Measurements from ENCODE around the gene TGFBR3L.

TGFBR3L gene

DNA sequence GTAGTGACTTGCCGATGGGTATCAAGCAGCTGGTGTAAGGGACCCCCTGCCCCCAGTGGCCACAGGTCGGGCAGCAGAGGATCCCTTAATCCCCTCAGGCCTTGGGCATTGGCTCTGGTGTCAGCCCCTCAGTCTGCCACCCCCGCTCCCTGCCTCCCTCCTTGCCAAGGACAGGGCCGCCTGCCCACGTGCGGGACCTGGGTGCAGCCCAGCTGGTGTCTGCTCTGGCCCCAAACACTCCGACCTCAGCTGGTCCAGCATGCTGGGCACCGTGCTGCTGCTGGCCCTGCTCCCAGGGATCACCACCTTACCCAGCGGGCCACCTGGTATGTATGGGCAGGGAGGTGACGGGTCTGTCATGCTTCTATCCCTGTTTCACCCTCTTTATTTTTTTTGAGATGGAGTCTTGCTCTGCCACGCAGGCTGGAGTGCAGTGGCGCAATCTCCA is at the start of gene TGFBR3L:
Gene TGFBR3L (plus strand): TSS at position 233 of the 448 bp plus-strand sequence.
- DNase-seq (ENCODE audit: low spot score): no peak

DNA sequence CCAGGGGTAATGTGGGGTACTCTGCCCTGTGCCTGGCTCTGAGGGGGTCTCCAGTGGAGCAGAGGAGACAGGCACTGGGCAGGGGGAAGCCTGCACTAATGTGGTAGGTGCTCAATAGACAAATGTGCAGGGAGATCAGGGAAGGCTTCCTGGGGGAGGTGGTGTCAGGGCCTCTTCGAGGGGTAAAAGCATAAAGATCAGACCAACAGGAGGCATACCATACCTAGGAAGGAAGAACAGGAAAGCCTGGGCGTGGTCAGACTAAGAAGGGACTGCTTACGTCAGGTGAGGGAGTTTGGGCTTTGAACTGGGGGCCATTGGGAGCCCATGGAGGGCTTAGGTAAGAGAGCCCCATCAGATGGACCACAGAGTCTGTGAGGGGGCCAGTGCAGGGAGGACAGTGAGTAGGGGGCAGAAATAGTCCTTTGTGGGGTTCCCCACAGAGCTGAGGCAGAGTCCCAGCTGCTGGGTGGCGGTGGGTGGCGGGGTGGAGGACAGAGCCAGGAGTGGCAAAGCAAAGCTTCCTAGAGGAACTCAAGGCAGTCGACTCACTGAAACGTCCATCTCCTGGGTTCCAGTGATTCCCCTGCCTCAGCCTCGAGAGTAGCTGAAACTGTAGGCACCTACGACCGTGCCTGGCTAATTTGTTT is 49.2 kb upstream of the TGFBR3L start:
- no peak for DNase-seq (ENCODE audit: low spot score)

DNA sequence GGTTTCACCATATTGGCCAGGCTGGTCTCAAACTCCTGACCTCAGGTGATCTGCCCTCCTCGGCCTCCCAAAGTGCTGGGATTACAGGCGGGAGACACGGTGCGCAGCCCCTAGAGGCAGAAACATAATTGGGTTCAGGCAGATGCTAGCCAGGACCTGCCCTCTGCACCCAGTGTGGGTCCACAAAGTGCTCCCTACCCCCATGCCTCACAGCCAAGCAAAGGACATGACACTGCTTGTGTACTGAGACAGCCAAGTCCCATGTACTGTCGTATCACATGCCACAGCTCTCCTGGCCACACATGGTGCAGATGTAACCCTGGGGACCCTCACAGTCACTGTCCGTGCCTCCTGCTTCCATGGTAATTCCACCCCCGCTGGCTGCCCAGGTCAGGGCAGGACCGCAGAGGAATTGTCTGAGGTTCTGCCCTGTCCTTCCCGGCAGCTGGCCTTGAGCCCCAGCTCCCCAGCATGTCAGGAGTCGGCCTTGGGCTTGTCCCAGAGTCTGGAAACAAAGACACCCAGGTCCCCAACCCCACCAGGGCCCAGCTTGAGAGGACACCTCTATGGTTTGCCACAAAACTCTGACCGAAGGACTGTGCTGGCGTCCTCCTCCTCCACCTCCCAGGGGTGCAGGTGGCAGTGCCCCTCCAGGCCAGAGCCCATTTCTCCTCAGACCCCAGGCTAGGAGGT is 48.1 kb upstream of the TGFBR3L start:
- DNase-seq (ENCODE audit: low spot score): no peak

DNA sequence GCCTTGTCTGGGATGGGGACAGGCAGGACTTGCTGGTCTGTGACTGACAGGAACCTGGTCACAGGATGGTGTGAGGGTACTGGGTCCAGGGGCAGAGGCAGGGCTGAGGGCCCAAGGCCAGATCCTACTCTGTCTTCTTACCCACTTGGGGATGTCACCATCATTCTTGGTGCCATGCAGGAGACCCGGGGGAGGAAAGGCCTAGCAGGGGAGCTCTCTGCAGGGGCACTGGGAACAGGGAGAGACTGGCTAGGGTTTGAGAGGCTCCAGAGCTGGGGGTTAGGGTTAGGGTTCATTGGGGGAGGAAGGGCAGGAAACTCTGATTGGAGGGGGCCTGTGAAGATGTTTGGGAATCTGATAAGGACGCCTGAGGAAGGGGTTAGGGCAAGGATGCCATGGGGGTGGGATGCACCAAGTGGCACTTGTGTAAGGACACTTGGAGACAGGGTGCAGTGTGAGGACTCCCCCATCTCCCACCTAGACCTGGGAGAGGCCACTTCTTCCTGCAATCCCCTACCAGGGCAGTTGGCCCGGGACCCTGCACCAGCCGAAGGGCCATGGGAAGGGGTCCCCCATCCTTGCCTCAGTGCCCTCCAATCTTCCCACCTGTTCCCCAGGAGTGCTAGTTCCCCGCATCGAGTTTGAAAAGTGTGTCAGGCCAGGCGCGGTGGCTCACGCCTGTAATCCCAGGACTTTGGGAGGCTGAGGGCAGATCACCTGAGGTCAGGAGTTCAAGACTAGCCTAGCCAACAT is 47.4 kb upstream of the TGFBR3L start:
- DNase-seq (ENCODE audit: low spot score): no peak

DNA sequence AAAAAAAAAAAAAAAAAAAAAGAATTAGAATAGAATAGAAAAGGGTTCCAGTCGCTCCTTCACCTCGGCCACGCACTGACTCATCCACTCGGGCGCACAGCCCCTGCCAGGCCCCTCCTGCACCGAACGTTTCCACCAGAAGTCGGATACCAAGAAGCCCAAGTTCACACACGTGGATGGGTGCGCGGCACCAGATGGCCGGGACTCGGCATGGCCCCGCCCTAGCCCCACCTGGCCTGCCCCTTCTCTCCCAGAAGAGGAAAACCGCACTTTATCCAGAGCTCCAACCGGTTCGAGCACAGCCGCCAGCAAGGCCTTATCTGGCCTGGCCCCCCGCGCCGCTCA is 46.3 kb upstream of the TGFBR3L start:
- DNase-seq (ENCODE audit: low spot score): no peak

DNA sequence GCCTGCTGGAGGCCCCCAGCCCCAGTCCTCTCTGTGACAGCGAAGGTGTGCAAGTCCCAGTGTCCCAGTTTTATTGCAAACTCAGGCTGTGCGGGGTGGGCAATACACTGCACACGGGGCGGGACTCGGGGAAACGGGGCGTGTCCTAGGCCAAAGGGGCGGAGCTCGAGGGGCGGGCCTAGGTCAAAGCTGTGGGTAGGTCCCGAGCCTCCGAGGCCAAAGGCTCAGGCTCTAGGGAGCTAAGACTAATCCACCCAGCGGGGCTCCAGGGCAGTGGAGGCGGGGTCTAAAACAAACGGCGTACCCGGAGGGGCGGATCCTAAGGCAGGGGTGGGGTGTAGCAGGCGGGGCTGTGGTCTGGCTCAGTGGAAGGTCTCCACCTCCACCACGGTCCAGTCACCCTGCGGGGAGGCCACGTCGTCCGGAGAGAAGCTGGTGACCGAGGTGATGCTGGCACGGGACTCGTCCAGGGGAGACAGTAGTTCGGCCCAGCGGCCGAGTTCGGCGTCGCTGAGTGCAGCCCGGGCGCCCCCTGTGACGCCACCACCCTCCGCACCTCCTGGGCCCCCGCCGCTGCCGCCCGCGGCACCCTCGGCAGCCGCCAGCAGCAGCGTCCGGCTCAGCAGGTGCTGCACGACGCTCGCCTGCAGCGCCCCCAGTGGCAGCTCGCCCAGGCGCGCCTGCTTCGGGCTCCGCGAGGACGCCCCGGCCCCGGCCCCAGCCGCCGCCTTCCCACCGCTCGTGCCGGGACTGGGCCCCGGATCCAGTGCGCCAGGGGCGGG is 45.8 kb upstream of the TGFBR3L start:
- DNase-seq (ENCODE audit: low spot score): peak; percentile 82

DNA sequence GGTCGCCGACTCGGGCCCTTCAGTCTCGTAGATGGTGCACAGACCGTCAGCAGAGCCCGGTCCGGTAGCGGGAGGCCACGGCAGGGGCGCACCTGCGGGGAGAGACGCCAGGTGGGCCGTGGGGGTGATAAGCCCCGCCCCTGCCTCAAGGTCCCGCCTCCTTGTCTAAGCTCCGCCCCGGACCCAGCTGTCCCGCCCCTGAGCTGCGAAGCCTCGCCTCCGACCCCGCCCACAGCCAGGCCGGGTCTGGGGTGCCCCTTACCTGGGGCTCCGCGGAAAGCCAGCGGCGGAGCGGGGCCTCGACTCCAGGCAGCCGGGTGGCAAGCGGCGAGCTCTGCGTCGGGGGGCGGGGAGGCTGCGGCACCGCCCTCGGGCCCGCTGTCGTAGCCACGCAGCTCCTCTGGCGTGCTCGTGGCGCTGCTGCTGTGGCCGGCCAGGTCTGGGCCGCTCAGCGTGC is 45.1 kb upstream of the TGFBR3L start:
- peak; percentile 62 for DNase-seq (ENCODE audit: low spot score)

DNA sequence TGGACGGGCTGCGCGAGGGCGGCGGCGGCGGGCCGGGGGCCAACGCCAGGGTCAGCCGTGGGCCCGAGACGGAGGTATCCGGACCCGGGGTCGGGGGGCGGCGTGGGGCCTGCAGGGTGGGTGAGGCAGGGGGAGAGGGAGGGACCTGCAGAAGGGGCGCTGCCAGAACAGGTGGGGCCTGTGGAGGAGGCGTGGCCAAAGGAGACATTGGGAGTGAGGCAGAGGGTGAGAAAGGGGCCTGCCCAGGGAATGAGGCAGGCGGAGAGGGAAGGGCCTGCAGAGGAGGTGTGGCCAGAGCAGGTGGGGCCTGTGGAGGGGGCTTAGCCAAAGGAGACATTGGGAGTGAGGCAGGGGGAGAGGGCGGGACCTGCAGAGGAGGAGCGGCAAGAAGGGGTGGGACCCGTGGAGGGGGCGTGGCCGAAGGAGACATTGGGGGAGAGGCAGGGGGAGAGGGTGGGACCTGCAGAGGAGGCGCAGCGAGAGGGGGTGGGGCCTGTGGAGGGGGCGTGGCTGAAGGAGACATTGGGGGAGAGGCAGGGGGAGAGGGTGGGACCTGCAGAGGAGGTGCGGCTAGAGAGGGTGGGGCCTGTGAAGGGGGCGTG is 44.6 kb upstream of the TGFBR3L start:
- peak; percentile 38 for DNase-seq (ENCODE audit: low spot score)

DNA sequence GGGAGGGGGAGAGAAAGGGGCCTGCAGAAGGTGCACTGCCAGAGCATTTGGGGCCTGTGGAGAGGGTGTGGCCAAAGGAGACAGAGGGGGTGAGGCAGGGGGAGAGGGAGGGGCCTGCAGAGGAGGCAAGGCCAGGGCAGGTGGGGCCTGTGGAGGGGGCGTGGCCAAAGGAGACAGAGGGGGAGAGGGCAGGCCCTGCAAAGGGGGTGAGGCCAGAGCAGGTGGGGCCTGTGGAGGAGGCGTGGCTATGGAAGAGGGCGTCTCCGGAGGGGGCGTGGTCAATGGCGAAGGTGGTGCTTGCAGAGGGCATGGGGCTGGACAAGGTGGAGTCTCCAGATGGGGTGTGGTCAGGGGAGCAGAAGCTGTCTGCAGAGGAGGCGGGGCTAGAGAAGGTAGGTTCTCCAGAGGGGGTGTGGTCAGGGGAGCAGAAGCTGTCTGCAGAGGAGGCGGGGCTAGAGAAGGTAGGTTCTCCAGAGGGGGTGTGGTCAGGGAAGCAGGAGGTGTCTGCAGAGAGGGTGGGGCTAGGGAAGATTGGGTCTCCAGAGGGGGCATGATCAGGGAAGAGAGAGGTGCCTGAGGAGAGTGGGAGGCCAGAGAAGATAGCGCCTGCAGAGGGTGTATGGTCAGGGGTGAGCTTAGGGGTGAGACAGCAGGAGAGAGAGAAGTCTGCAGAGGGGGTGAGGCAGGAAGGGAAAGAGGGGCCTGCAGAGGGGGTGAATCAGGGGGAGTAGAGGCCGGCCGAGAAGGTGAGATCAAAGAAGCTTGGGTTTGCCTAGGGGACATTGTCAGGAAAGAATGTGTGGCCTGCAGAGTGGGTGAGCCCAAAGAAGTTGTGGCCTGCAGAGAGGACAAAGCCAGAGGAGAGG is 43.8 kb upstream of the TGFBR3L start:
- peak; percentile 60 for DNase-seq (ENCODE audit: low spot score)

DNA sequence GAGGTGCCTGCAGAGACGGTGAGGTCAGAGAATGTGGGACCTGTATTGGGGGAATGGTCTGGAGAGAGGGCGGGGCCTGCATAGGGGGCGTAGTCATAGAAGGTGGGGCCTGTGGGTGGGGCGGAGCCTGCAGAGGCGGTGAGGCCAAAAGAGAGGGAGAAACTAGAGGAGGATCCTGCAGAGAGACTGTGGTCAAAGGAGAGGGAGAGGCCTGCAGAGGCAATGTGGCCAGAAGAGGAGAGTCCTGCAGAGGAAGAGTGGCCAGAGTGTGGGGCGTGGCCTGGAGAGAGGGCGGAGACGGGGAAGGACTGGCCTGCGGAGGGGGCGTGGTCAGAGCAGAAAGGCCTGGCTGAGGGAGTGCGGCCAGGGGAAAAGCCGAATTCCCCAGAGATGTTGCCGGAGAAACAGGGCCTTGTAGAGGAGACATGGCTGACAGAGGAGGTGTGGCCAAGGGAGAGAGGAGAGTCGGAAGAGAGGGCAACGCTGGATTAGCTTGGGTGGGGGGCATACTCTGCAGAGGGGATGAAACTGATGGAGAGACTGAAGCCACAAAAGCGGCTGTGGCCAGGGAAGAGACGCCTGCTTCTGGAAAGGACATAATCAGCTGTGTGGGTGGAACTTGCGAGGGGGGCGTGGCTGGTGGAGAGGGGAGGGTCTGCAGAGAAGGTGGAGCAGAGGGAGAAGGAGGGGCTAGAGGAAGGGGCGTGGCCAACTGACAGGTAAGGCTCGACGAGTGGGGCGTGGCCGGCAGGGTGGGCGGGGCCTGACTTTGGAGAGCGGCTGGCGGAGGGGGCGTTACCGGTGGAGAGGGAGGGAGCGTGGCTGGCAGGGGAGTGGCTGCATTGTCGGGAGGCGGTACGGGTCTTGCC is 43.0 kb upstream of the TGFBR3L start:
- peak; percentile 80 for DNase-seq (ENCODE audit: low spot score)

DNA sequence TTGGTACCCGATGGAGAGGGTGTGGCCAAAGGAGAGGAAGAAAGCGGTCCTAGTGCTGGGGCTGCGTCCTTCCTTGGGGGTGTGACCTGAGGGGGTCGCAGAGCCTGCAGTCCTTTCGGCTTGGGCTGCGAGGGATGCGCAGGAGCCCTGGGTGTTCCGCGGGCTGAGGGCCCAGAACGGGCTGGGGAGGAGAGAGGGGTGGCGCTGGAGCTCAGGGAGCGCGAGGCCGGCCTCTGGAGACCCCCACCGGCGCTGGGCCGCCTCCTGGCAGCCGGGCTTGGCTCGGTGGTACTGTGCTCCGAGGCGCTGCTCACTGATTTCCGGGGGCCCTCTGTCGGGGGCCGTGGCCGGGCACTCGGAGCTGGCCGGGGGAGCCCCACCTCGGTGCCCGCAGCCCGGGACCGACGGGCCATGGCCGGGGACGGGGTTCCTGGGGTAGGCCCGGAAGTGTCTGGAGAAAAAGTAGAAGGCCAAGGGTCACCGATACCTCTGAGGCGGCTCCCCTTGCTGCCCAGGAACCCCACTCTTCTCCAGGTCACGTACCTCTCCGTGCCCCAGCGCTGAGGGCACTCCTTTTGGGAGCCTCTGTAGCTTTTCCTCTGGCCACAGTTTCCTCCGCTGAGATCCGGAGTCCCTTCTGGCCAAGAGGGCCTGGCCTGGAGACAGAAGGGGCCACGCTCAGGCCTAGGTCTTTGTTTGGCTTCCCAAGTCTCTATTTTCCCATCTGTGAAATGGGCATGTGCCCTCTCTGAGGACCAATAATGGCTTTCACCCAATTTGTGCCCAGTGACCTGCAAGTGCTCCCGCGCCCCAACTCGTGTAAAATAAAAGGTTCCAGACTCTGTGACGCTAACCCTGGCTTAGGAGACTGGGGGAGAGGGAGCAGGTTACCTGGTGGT is 42.1 kb upstream of the TGFBR3L start:
- DNase-seq (ENCODE audit: low spot score): no peak

DNA sequence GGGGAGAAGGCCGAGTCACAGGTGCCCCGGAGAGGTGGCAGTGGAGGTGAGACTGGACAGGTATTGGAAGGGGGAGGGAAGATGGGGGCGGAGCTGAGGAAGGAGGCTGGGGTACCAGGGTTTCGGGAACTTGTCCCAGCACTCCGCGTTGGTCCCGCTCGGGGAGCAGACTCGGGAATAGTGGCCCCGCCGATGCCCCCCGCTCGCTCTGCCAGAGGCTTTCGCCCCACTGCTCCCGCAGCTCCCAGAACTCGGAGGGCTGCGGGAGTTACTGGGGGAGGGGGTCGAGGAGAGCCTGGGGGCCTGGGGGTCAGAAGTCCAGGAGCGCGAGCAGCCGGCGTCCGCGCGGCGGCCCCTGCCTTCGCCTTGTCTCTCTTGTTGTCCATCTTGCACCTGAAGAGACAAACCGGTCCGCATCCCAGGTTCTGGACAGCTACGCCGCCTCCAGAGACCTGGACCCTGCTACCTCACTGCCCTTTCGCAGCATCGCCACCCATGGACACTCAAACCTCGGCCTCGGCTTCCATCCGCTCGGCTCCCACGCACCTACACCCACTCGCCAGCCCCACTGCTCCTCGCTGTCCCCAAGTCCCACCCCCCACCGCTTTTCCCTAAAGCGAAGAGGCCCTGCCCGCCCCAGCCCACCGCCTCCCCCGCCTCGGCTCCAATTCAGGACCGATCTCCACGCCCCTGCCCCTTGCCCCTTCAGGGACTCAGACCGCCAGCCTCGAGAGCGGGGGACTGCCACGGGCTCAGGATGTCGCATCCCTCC is 41.1 kb upstream of the TGFBR3L start:
- no peak for DNase-seq (ENCODE audit: low spot score)

DNA sequence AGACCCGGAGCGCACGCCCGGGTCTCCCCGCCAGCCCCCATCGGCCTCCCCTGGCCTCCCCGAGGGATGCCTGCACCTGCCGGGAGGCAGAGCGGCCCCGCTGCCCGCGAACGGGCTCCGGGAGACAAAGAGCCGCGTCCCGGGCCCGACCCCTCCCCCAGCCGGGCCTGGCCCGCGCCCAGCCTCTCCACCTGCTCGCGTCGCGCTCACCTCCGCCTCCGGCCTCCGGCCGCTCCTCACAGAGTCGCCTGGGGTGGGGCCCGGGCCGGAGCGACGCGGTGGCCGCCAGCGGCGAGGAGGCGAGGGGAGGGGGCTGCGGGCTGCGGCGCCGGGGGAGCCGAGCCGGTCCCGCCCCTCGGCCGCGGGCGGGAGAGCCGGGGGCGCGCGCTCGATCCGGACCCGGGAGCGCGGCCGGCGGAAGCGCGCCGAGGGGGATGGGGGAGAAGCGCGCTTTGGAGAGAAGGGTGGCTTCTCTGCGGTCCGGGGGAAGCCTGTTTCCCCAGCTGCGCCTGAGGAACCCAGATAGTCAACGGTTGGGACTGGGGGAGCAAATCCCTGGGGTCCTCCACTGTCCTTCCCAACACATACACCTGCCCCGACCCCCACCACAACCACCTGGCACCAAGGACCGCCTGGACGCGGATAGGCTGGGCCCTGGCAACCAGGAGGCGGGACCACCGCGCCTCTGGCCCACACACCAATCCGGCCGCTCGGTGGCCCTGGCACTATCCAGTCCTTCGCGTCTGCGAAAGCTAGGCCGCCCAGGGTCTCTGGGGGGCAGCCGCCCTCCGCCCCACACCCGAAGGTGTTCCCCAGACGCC is 40.3 kb upstream of the TGFBR3L start, which contains the start of gene PRR36:
Gene PRR36 (minus strand): TSS at position 315 of the 821 bp plus-strand sequence. CDS start 701 bp downstream, outside the sequence.
- peak; percentile 67 for DNase-seq (ENCODE audit: low spot score)

DNA sequence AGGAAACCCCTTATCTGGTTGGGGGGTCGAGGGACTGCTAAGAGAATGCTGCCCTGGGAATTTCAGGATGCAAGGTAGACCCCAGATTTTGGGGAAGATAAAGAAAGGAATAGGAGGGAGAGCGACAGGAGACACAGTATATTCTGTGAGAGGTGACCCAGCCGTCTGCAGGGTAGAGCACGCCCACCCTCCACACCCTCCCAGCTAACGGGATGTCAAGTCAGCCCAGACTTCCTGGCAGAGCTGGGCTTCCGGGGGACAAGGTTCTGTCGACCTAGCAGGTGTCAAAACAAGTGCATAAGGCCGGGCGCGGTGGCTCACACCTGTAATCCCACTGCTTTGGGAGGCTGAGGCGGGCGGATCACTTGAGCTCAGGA is 39.7 kb upstream of the TGFBR3L start:
- no peak for DNase-seq (ENCODE audit: low spot score)

DNA sequence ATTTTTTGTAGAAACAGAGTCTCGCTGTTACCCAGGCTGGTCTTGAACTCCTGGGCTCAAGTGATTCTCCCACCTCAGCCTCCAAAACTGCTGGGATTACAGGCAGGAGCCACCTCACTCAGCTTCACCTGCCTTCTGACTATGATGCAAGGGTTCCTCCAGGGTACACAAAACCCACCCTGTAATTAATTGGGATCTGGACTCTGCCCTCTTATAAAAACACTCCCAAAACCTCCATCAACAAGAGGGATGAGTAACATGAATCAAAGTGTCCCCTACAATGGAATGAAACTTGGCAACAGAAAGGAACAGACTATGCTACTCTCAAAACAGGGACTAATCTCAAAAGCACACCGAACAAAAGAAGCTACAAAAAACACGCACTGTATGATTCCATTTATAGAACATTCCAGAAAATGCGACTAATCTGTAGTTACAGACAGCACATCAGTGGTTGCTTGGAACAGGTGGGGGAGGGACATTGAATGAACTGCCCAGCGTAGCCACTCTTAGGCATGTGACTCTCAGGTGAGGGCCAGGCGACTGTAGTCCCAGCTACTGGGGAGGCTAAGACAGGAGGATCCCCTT is 37.3 kb upstream of the TGFBR3L start:
- DNase-seq (ENCODE audit: low spot score): peak; percentile 17

DNA sequence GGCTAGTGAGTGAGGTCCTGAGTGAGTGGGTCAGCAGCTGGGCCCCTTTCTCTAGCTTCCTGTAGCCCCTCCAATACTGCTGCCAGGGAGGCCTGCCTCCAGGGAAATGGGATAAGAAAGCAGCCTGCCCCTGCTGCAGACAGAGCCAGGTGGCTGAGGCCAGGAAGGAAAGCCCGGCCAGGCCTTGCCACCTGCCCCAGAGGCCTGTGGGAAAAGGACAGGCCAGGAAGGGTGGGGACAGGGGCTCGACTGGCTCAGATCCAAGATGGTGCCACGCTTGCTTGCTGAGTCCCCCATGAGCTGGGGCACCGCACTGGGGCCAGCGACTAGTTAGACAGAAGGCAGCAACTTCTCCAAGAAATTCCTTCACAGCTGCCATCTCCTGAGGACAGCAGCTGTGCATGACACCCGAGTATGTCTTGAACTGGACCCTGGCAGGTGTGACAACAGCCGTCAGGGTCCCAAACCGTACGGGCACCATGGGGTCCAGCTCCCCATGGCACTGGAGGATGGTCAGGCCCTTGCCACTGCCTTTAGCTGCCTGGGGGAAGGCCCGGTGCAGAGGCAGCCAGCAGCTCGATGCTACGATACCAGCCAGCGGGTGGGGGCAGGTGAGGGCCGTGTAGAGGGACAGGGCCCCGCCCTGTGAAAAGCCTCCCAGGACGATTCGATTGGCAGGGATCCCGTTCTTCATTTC is 35.4 kb upstream of the TGFBR3L start:
- DNase-seq (ENCODE audit: low spot score): no peak

Data from kidney tubule cell (primary cell).